GM23338 (cell line): ENCODE data around the gene INPP4B. TPM values are rescaled to one million over a fixed set of nuclear protein-coding genes. Genes with fewer than 3 reads are reported as not detected.

Source experiments
- ATAC-seq: fragments of 200-7000 bp; cut with Tn5 transposase; 3 replicates; pipeline ENCODE4 v1.9.1; 2020
- DNase-seq: peaks from one replicate; pipeline ENCODE4 v3.0.0-alpha.2; 2015; ENCODE audit warnings: low spot score
- H2AFZ ChIP-seq: fragments of 200-600 bp; sonication (generic); 2 replicates; pipeline ENCODE4 v1.8.0; 2016; ENCODE audit warnings: antibody characterized with exemption, mild to moderate bottlenecking, moderate library complexity
- H3F3A ChIP-seq: fragments of 200-600 bp; sonication (generic); replicated peaks from 2 replicates; pipeline ENCODE4 v1.8.0; 2017; ENCODE audit warnings: antibody characterized with exemption, mixed run types, low read depth
- H3K27ac ChIP-seq: fragments of 200-600 bp; sonication (generic); 2 replicates; pipeline ENCODE4 v1.6.1; 2016; ENCODE audit warnings: low read depth
- H3K27me3 ChIP-seq: fragments of 200-600 bp; sonication (generic); 2 replicates; pipeline ENCODE4 v1.8.0; 2016; ENCODE audit warnings: mild to moderate bottlenecking, mixed run types, moderate library complexity; ENCODE audit not compliant: insufficient read depth
- H3K36me3 ChIP-seq: fragments of 200-600 bp; sonication (generic); 2 replicates; pipeline ENCODE4 v1.8.0; 2016; ENCODE audit warnings: mild to moderate bottlenecking; ENCODE audit not compliant: insufficient read depth
- H3K4me1 ChIP-seq: fragments of 200-600 bp; sonication (generic); 2 replicates; pipeline ENCODE4 v1.8.0; 2016; ENCODE audit warnings: mild to moderate bottlenecking, moderate library complexity; ENCODE audit not compliant: insufficient read depth
- H3K4me2 ChIP-seq: fragments of 200-600 bp; sonication (generic); 2 replicates; pipeline ENCODE4 v1.7.1; 2017; ENCODE audit warnings: mixed run types
- H3K4me3 ChIP-seq: fragments of 200-600 bp; sonication (generic); 2 replicates; pipeline ENCODE4 v1.6.1; 2016; ENCODE audit warnings: mixed run types
- H3K79me2 ChIP-seq: fragments of 200-600 bp; sonication (generic); replicated peaks from 2 replicates; pipeline ENCODE4 v1.8.0; 2017; ENCODE audit warnings: mild to moderate bottlenecking; ENCODE audit not compliant: insufficient read depth
- H3K9me2 ChIP-seq: fragments of 200-600 bp; sonication (generic); 2 replicates; pipeline ENCODE4 v1.8.0; 2017; ENCODE audit not compliant: insufficient read depth
- H4K20me1 ChIP-seq: fragments of 200-600 bp; sonication (generic); replicated peaks from 2 replicates; pipeline ENCODE4 v1.8.0; 2017; ENCODE audit warnings: mild to moderate bottlenecking; ENCODE audit not compliant: insufficient read depth
- H3K27ac Mint-ChIP-seq: 2 replicates; pipeline ENCODE4 v1.8.0; 2020; ENCODE audit warnings: inconsistent platforms, mild to moderate bottlenecking, moderate library complexity, mixed read lengths
- H3K27me3 Mint-ChIP-seq: 3 replicates; pipeline ENCODE4 v1.8.0; 2022; ENCODE audit warnings: low read depth, mild to moderate bottlenecking, moderate library complexity, mixed read lengths, inconsistent platforms; ENCODE audit not compliant: insufficient read depth, poor library complexity
- H3K36me3 Mint-ChIP-seq: 3 replicates; pipeline ENCODE4 v1.8.0; 2021; ENCODE audit warnings: low read depth, mild to moderate bottlenecking, inconsistent platforms, moderate library complexity, mixed read lengths
- H3K4me1 Mint-ChIP-seq: 3 replicates; pipeline ENCODE4 v1.8.0; 2020; ENCODE audit warnings: mild to moderate bottlenecking, inconsistent platforms, mixed read lengths
- H3K4me3 Mint-ChIP-seq: 3 replicates; pipeline ENCODE4 v1.8.0; 2021; ENCODE audit warnings: moderate library complexity, mild to moderate bottlenecking, inconsistent platforms, mixed read lengths
- H3K9me3 Mint-ChIP-seq: 3 replicates; pipeline ENCODE4 v1.8.0; 2020; ENCODE audit warnings: moderate library complexity, mild to moderate bottlenecking, inconsistent platforms, mixed read lengths
- CREB1 ChIP-seq: fragments of 250-450 bp; sonication (Bioruptor Pico); IDR thresholded peaks from 2 replicates; pipeline ENCODE4 v1.5.0; 2020; ENCODE audit warnings: low read depth, mild to moderate bottlenecking, moderate library complexity
- EZH2 ChIP-seq: fragments of 200-600 bp; sonication (generic); IDR thresholded peaks from one replicate; pipeline ENCODE4 v1.8.0; 2017; ENCODE audit warnings: antibody characterized with exemption, mild to moderate bottlenecking, low read depth; ENCODE audit not compliant: unreplicated experiment
- EZH2phosphoT487 ChIP-seq: fragments of 200-600 bp; sonication (generic); IDR thresholded peaks from one replicate; pipeline ENCODE4 v1.8.1; 2018; ENCODE audit warnings: antibody characterized with exemption; ENCODE audit not compliant: unreplicated experiment
- JUNB ChIP-seq: IDR thresholded peaks from one replicate; pipeline ENCODE4 v1.6.1; 2016; ENCODE audit warnings: antibody characterized with exemption; ENCODE audit not compliant: unreplicated experiment
- NANOG ChIP-seq: IDR thresholded peaks from 2 replicates; pipeline ENCODE4 v1.6.1; 2016; ENCODE audit warnings: antibody characterized with exemption, borderline replicate concordance
- POLR2AphosphoS5 ChIP-seq: IDR thresholded peaks from 2 replicates; pipeline ENCODE4 v1.6.1; 2016; ENCODE audit warnings: antibody characterized with exemption, low read depth
- STAT1 ChIP-seq: IDR thresholded peaks from one replicate; pipeline ENCODE4 v1.6.1; 2016; ENCODE audit warnings: antibody characterized with exemption; ENCODE audit not compliant: unreplicated experiment
- ZNF114 ChIP-seq: fragments of 250-450 bp; sonication (Bioruptor Pico); IDR thresholded peaks from 2 replicates; pipeline ENCODE4 v1.5.0; 2020; ENCODE audit warnings: mild to moderate bottlenecking, moderate library complexity
- ZNF331 ChIP-seq: fragments of 250-450 bp; sonication (Bioruptor Pico); IDR thresholded peaks from 2 replicates; pipeline ENCODE4 v1.5.0; 2020; ENCODE audit warnings: low read depth, mild to moderate bottlenecking, moderate library complexity
- polyA plus RNA-seq: library from polyadenylated mRNA; unstranded; fragments of >200 nt; fragmentation: Nextera tagmentation; extraction: Ambion mirVana; gene quantifications from 2 replicates; pipeline ENCODE4 v1.2.1, GENCODE V29; 2016
- total RNA-seq: library from RNA; depleted of rRNA; stranded (reverse); fragments of >200 nt; shearing (Covaris generic); gene quantifications from 2 replicates; pipeline ENCODE4 v1.2.3, GENCODE V29; 2014
- TF ChIP-seq, protein P1 (sequence below), 2 experiments: fragments of 200-600 bp in 1 of 2; sonication (generic) in 1 of 2; conservative IDR thresholded peaks; 2 replicates each; pipeline versions ENCODE4 v1.5.1 to v1.6.1; 2016 to 2017; ENCODE audit warnings: antibody characterized with exemption in 2 of 2, low read depth in 2 of 2, mild to moderate bottlenecking in 2 of 2, moderate library complexity in 1 of 2
- TF ChIP-seq, protein P2 (sequence below): IDR thresholded peaks from 2 replicates; pipeline ENCODE4 v1.6.1; 2016; ENCODE audit warnings: antibody characterized with exemption
- TF ChIP-seq, protein P3 (sequence below): IDR thresholded peaks from one replicate; pipeline ENCODE4 v1.6.1; 2018; ENCODE audit warnings: antibody characterized with exemption; ENCODE audit not compliant: unreplicated experiment
- TF ChIP-seq, protein P4 (sequence below): fragments of 250-450 bp; sonication (Bioruptor Pico); IDR thresholded peaks from 2 replicates; pipeline ENCODE4 v1.5.0; 2020; ENCODE audit warnings: mild to moderate bottlenecking, moderate library complexity

INPP4B gene
- total and polyA plus RNA-seq, 2 experiments from 2014 or later = 0.11 to 0.14 TPM

DNA sequence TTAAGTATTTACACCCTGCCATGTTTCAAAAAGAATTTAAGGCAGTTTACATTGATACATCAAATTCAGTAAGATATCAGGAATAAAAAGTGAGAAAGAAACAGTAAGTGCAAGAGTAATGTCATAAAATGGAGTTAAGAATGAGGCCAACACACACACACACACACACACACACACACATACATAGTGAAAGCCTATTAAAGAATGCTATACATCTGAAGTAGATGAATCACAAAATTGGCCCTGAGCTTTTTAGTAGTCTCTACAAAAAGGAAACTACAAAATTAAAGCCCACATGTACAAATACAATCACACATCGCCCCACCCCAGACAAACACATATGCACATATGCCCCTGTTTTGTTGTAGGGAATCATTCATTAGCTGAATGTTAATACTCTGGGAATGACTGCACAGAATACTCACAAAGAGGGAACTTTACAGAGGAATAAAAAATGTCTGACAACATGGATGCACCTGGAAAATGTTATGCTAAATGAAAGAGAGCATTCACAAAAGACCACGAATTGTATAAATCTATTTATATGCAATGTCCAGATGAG, 780.9 kb downstream of the INPP4B start:
- peaks cover 48% of the 10 kb centered on the region for H3K9me3 Mint-ChIP-seq
- no peak overlapping the region for H2AFZ ChIP-seq
- no peak overlapping the region for H3K4me2 ChIP-seq
- H3K4me1 Mint-ChIP-seq = no peaks in the 10 kb centered on the region
- no peaks in the 10 kb centered on the region for H3K79me2 ChIP-seq
- no peaks in the 10 kb centered on the region for H3K9me2 ChIP-seq
- H3F3A ChIP-seq = no peaks in the 10 kb centered on the region
- H3K27me3 ChIP-seq = no peaks in the 10 kb centered on the region
- H3K27me3 Mint-ChIP-seq = no peaks in the 10 kb centered on the region
- no peak overlapping the region for H3K4me3 ChIP-seq
- H3K27ac Mint-ChIP-seq = no peak overlapping the region
- no peaks in the 10 kb centered on the region for H4K20me1 ChIP-seq
- H3K27ac ChIP-seq = no peak overlapping the region
- H3K36me3 Mint-ChIP-seq = peaks cover 30% of the 10 kb centered on the region; the same call in 2 of the 3 replicates
- H3K4me1 ChIP-seq = no peaks in the 10 kb centered on the region
- TF ChIP-seq CREB1 (CRISPR knock-in tag) = no peak
- TF ChIP-seq, protein P1, sequence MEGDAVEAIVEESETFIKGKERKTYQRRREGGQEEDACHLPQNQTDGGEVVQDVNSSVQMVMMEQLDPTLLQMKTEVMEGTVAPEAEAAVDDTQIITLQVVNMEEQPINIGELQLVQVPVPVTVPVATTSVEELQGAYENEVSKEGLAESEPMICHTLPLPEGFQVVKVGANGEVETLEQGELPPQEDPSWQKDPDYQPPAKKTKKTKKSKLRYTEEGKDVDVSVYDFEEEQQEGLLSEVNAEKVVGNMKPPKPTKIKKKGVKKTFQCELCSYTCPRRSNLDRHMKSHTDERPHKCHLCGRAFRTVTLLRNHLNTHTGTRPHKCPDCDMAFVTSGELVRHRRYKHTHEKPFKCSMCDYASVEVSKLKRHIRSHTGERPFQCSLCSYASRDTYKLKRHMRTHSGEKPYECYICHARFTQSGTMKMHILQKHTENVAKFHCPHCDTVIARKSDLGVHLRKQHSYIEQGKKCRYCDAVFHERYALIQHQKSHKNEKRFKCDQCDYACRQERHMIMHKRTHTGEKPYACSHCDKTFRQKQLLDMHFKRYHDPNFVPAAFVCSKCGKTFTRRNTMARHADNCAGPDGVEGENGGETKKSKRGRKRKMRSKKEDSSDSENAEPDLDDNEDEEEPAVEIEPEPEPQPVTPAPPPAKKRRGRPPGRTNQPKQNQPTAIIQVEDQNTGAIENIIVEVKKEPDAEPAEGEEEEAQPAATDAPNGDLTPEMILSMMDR (conservative IDR thresholded peaks at IDR 0.05; ENCODE audit: low read depth in 2 of 2) = no peak
- TF ChIP-seq ZNF331 (CRISPR knock-in tag) = no peak
- TF ChIP-seq STAT1 = no peak
- TF ChIP-seq JUNB = no peak
- TF ChIP-seq EZH2 = no peak
- no peak for TF ChIP-seq ZNF114 (CRISPR knock-in tag)
- no peak for TF ChIP-seq NANOG
- TF ChIP-seq, protein P2, sequence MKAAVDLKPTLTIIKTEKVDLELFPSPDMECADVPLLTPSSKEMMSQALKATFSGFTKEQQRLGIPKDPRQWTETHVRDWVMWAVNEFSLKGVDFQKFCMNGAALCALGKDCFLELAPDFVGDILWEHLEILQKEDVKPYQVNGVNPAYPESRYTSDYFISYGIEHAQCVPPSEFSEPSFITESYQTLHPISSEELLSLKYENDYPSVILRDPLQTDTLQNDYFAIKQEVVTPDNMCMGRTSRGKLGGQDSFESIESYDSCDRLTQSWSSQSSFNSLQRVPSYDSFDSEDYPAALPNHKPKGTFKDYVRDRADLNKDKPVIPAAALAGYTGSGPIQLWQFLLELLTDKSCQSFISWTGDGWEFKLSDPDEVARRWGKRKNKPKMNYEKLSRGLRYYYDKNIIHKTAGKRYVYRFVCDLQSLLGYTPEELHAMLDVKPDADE = no peak
- TF ChIP-seq, protein P3, sequence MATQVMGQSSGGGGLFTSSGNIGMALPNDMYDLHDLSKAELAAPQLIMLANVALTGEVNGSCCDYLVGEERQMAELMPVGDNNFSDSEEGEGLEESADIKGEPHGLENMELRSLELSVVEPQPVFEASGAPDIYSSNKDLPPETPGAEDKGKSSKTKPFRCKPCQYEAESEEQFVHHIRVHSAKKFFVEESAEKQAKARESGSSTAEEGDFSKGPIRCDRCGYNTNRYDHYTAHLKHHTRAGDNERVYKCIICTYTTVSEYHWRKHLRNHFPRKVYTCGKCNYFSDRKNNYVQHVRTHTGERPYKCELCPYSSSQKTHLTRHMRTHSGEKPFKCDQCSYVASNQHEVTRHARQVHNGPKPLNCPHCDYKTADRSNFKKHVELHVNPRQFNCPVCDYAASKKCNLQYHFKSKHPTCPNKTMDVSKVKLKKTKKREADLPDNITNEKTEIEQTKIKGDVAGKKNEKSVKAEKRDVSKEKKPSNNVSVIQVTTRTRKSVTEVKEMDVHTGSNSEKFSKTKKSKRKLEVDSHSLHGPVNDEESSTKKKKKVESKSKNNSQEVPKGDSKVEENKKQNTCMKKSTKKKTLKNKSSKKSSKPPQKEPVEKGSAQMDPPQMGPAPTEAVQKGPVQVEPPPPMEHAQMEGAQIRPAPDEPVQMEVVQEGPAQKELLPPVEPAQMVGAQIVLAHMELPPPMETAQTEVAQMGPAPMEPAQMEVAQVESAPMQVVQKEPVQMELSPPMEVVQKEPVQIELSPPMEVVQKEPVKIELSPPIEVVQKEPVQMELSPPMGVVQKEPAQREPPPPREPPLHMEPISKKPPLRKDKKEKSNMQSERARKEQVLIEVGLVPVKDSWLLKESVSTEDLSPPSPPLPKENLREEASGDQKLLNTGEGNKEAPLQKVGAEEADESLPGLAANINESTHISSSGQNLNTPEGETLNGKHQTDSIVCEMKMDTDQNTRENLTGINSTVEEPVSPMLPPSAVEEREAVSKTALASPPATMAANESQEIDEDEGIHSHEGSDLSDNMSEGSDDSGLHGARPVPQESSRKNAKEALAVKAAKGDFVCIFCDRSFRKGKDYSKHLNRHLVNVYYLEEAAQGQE = no peak
- TF ChIP-seq POLR2AphosphoS5 = no peak
- TF ChIP-seq, protein P4, sequence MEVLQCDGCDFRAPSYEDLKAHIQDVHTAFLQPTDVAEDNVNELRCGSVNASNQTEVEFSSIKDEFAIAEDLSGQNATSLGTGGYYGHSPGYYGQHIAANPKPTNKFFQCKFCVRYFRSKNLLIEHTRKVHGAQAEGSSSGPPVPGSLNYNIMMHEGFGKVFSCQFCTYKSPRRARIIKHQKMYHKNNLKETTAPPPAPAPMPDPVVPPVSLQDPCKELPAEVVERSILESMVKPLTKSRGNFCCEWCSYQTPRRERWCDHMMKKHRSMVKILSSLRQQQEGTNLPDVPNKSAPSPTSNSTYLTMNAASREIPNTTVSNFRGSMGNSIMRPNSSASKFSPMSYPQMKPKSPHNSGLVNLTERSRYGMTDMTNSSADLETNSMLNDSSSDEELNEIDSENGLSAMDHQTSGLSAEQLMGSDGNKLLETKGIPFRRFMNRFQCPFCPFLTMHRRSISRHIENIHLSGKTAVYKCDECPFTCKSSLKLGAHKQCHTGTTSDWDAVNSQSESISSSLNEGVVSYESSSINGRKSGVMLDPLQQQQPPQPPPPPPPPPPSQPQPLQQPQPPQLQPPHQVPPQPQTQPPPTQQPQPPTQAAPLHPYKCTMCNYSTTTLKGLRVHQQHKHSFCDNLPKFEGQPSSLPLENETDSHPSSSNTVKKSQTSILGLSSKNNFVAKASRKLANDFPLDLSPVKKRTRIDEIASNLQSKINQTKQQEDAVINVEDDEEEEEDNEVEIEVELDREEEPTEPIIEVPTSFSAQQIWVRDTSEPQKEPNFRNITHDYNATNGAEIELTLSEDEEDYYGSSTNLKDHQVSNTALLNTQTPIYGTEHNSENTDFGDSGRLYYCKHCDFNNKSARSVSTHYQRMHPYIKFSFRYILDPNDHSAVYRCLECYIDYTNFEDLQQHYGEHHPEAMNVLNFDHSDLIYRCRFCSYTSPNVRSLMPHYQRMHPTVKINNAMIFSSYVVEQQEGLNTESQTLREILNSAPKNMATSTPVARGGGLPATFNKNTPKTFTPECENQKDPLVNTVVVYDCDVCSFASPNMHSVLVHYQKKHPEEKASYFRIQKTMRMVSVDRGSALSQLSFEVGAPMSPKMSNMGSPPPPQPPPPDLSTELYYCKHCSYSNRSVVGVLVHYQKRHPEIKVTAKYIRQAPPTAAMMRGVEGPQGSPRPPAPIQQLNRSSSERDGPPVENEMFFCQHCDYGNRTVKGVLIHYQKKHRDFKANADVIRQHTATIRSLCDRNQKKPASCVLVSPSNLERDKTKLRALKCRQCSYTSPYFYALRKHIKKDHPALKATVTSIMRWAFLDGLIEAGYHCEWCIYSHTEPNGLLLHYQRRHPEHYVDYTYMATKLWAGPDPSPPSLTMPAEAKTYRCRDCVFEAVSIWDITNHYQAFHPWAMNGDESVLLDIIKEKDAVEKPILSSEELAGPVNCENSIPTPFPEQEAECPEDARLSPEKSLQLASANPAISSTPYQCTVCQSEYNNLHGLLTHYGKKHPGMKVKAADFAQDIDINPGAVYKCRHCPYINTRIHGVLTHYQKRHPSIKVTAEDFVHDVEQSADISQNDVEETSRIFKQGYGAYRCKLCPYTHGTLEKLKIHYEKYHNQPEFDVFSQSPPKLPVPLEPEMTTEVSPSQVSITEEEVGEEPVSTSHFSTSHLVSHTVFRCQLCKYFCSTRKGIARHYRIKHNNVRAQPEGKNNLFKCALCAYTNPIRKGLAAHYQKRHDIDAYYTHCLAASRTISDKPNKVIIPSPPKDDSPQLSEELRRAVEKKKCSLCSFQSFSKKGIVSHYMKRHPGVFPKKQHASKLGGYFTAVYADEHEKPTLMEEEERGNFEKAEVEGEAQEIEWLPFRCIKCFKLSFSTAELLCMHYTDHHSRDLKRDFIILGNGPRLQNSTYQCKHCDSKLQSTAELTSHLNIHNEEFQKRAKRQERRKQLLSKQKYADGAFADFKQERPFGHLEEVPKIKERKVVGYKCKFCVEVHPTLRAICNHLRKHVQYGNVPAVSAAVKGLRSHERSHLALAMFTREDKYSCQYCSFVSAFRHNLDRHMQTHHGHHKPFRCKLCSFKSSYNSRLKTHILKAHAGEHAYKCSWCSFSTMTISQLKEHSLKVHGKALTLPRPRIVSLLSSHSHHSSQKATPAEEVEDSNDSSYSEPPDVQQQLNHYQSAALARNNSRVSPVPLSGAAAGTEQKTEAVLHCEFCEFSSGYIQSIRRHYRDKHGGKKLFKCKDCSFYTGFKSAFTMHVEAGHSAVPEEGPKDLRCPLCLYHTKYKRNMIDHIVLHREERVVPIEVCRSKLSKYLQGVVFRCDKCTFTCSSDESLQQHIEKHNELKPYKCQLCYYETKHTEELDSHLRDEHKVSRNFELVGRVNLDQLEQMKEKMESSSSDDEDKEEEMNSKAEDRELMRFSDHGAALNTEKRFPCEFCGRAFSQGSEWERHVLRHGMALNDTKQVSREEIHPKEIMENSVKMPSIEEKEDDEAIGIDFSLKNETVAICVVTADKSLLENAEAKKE (CRISPR knock-in tag) = no peak
- TF ChIP-seq EZH2phosphoT487 = no peak
- no peak overlapping the region for H3K4me3 Mint-ChIP-seq
- no peaks in the 10 kb centered on the region for H3K36me3 ChIP-seq
- no peak for DNase-seq
- no peak for ATAC-seq
